A673 (cell line): Measurements from ENCODE around the gene AGTR1. TPM values are rescaled to one million over a fixed set of nuclear protein-coding genes. Genes with fewer than 3 reads are reported as not detected.

Experiments used
- BruUV-seq: library from RNA; stranded (reverse); fragments of 400-500 nt; replicated peaks from 2 replicates; lab custom pipeline; 2021; lab: Mats Ljungman, UMichigan
- CTCF ChIA-PET: fragments of 300-600 bp; sonication (Branson Sonifier 250); formaldehyde crosslinking; loops from one replicate; lab custom pipeline; 2022; ENCODE audit warnings: antibody characterized with exemption; lab: Charles Lee
- POLR2A ChIA-PET: fragments of 300-600 bp; sonication (Branson Sonifier 250); formaldehyde crosslinking; loops from one replicate; lab custom pipeline; 2022; ENCODE audit warnings: antibody characterized with exemption; ENCODE audit not compliant: low non-redundant PET; lab: Charles Lee
- DNase-seq: peaks from one replicate; pipeline ENCODE4 v3.0.0-alpha.2; 2015; ENCODE audit warnings: low spot score
- H3K27ac ChIP-seq: fragments of 200-600 bp; sonication (generic); 2 replicates; pipeline ENCODE4 v1.5.1; 2016; ENCODE audit warnings: mixed run types, low read depth, mild to moderate bottlenecking, mixed read lengths, antibody characterized with exemption, low read length; ENCODE audit not compliant: poor library complexity, severe bottlenecking
- H3K27me3 ChIP-seq: fragments of 200-600 bp; sonication (generic); replicated peaks from 2 replicates; pipeline ENCODE4 v1.6.1; 2017; ENCODE audit warnings: mixed run types, low read depth, mild to moderate bottlenecking, mixed read lengths, antibody characterized with exemption, low read length; ENCODE audit not compliant: insufficient read depth, poor library complexity
- H3K36me3 ChIP-seq: fragments of 200-600 bp; sonication (generic); 2 replicates; pipeline ENCODE4 v1.6.1; 2016; ENCODE audit warnings: mixed run types, mild to moderate bottlenecking, mixed read lengths, antibody characterized with exemption, low read length; ENCODE audit not compliant: insufficient read depth, poor library complexity, severe bottlenecking
- H3K4me1 ChIP-seq: fragments of 200-600 bp; sonication (generic); 2 replicates; pipeline ENCODE4 v1.6.1; 2017; ENCODE audit warnings: mixed run types, mild to moderate bottlenecking, mixed read lengths, antibody characterized with exemption, low read length; ENCODE audit not compliant: insufficient read depth, poor library complexity, severe bottlenecking
- H3K4me3 ChIP-seq: fragments of 200-600 bp; sonication (generic); 2 replicates; pipeline ENCODE4 v1.5.1; 2016; ENCODE audit warnings: low read depth, mixed run types, mild to moderate bottlenecking, mixed read lengths, low read length; ENCODE audit not compliant: poor library complexity, severe bottlenecking
- H3K9me3 ChIP-seq: fragments of 200-600 bp; sonication (generic); 2 replicates; pipeline ENCODE4 v1.6.1; 2016; ENCODE audit warnings: mixed run types, low read depth, mild to moderate bottlenecking, mixed read lengths, antibody characterized with exemption, low read length; ENCODE audit not compliant: poor library complexity, severe bottlenecking
- CTCF ChIP-seq: fragments of 300-800, 200-600 bp; sonication (generic); conservative IDR thresholded peaks from 2 replicates; pipeline ENCODE4 v1.5.1; 2017; ENCODE audit warnings: low read depth, mild to moderate bottlenecking, antibody characterized with exemption, low read length, moderate library complexity, mixed read lengths
- EZH2 ChIP-seq: fragments of 200-600 bp; sonication (generic); IDR thresholded peaks from 2 replicates; pipeline ENCODE4 v1.6.1; 2017; ENCODE audit warnings: borderline replicate concordance, low read depth, mild to moderate bottlenecking, mixed read lengths, antibody characterized with exemption, low read length; ENCODE audit not compliant: poor library complexity, severe bottlenecking
- intact Hi-C: fragments of 100-400 bp; cut with micrococcal nuclease; formaldehyde crosslinking; loops from one replicate; pipeline ENCODE4 v1.10.0; 2022; ENCODE audit not compliant: unreplicated experiment
- total RNA-seq: library from RNA; stranded (reverse); gene quantifications from 2 replicates; pipeline ENCODE4 v1.2.3, GENCODE V29; 2021

Gene AGTR1
- total RNA-seq, 1 experiment from 2014 or later = not detected

GRCh38 chr3:148735597-148735996 lies 37.9 kb downstream of the AGTR1 start:
- no peaks in the 10 kb centered on the region for H3K36me3 ChIP-seq
- ChIA-PET POLR2A (no interaction called here), CTCF (no interaction called here)
- no peaks in the 10 kb centered on the region for H3K27me3 ChIP-seq
- TF ChIP-seq EZH2 = no peak
- TF ChIP-seq CTCF = no peak
- no peaks in the 10 kb centered on the region for H3K9me3 ChIP-seq
- H3K27ac ChIP-seq = no peak overlapping the region
- H3K4me1 ChIP-seq = no peaks in the 10 kb centered on the region
- no TSS peak for BruUV-seq
- DNase-seq = no peak
- intact Hi-C loops = no loop called here
- H3K4me3 ChIP-seq = no peak overlapping the region

GRCh38 chr3:148736086-148736485 lies 38.4 kb downstream of the AGTR1 start:
- POLR2A ChIA-PET = no interaction called here
- TF ChIP-seq CTCF (no peak), EZH2 (no peak)

GRCh38 chr3:148737104-148737530 lies 39.4 kb downstream of the AGTR1 start:
- DNase-seq = no peak
- Histone ChIP-seq H3K27me3 (peaks cover 6% of the 10 kb centered on the region), H3K27ac (no peak overlapping the region), H3K4me3 (no peak overlapping the region), H3K9me3 (no peaks in the 10 kb centered on the region), H3K4me1 (no peaks in the 10 kb centered on the region), H3K36me3 (no peaks in the 10 kb centered on the region)
- TF ChIP-seq CTCF = no peak
- BruUV-seq = no TSS peak
- intact Hi-C loops = no loop called here
- CTCF ChIA-PET = no interaction called here
- POLR2A ChIA-PET = no interaction called here

More at GRCh38 chr3:148736086-148736485, 38.4 kb downstream of the AGTR1 start:
- no peaks in the 10 kb centered on the region for H3K27me3 ChIP-seq
- CTCF ChIA-PET = no interaction called here
- BruUV-seq = no TSS peak
- H3K4me1 ChIP-seq = no peaks in the 10 kb centered on the region
- intact Hi-C loops = no loop called here
- no peaks in the 10 kb centered on the region for H3K9me3 ChIP-seq
- no peak overlapping the region for H3K27ac ChIP-seq
- no peak overlapping the region for H3K4me3 ChIP-seq
- no peak for DNase-seq
- no peaks in the 10 kb centered on the region for H3K36me3 ChIP-seq
